Brain microvascular endothelial cell (primary cell): Measurements from ENCODE around the gene PIK3R6.

Experiments used
- DNase-seq: peaks from one replicate; pipeline ENCODE4 v3.0.0-alpha.2; 2020
- H3K27ac ChIP-seq: fragments of 250-450 bp; sonication (Bioruptor Pico); 2 replicates; pipeline ENCODE4 v1.5.1; 2020; ENCODE audit warnings: mild to moderate bottlenecking, moderate library complexity
- H3K27me3 ChIP-seq: fragments of 250-450 bp; sonication (Bioruptor Pico); replicated peaks from 2 replicates; pipeline ENCODE4 v1.5.1; 2020; ENCODE audit warnings: mild to moderate bottlenecking
- H3K36me3 ChIP-seq: fragments of 250-450 bp; sonication (Bioruptor Pico); replicated peaks from 2 replicates; pipeline ENCODE4 v1.5.1; 2020; ENCODE audit warnings: mild to moderate bottlenecking
- H3K4me3 ChIP-seq: 2 replicates; pipeline ENCODE4 v1.5.1; 2011; ENCODE audit warnings: low read depth, mild to moderate bottlenecking, control low read depth, low read length, moderate library complexity
- in situ Hi-C: cut with HindIII; loops from 2 replicates; pipeline ENCODE4 v1.10.0; 2017; ENCODE audit warnings: low sequenced_read_pairs, low pct_ligation_motif_present
- TF ChIP-seq, protein P1 (sequence below): IDR thresholded peaks from 2 replicates; pipeline ENCODE4 v1.5.1; 2011; ENCODE audit warnings: low read depth, mild to moderate bottlenecking, moderate library complexity, low read length, control low read depth, inconsistent platforms; ENCODE audit errors: missing control alignments

PIK3R6 gene, protein sequence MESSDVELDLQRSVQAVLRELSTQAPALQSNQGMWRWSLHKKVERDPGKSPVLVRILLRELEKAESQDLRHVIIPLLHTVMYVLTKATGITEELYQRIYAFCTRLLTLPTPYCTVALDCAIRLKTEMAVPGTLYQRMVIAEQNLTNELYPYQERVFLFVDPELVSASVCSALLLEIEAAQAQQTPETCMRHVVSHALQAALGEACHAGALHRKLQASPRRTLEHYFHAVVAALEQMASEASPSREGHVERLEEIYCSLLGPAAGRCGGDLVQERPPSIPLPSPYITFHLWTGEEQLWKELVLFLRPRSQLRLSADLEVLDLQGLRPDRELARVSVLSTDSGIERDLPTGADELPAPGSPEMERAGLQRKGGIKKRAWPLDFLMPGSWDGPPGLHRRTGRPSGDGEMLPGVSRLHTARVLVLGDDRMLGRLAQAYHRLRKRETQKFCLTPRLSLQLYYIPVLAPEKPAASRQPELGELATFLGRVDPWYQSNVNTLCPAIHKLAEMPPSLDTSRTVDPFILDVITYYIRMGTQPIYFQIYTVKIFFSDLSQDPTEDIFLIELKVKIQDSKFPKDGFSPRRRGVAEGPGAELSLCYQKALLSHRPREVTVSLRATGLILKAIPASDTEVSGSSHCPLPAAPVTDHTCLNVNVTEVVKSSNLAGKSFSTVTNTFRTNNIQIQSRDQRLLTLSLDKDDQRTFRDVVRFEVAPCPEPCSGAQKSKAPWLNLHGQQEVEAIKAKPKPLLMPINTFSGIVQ

DNA sequence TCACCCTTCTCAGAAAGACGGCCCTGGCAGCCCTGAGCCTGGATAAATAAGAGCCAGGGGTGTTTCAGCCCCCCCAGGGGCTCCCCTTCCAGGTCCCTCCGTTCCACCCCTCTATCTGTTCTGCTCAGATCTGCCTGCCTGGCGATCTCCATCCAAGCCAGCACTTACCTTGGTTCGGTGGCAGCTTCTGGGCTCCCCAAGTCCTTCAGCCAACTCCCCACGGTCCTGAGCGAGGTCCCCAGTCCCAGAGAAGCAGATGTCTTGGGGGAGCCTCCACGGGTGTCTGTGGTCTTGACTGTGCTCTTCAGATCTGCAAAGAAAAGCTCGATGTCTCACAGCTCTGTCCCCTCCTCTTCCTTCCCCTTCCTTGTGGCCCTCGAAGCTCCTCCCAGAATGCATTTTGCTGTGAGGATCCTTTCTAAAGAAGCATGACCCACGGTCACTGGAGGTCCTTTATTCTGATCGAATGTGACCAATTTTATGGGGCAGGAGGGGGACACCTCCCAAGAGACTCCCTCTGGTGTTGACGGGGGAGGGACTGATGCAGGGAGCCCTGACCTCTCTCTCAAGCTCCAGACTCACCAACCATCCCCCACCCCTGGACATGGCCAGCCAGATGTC, at the start of gene PIK3R6:
Gene PIK3R6, minus strand, starts transcription at position 314 of the 621 bp plus-strand sequence. CDS start 17,880 bp downstream, outside the sequence.
- TF ChIP-seq, protein P1, sequence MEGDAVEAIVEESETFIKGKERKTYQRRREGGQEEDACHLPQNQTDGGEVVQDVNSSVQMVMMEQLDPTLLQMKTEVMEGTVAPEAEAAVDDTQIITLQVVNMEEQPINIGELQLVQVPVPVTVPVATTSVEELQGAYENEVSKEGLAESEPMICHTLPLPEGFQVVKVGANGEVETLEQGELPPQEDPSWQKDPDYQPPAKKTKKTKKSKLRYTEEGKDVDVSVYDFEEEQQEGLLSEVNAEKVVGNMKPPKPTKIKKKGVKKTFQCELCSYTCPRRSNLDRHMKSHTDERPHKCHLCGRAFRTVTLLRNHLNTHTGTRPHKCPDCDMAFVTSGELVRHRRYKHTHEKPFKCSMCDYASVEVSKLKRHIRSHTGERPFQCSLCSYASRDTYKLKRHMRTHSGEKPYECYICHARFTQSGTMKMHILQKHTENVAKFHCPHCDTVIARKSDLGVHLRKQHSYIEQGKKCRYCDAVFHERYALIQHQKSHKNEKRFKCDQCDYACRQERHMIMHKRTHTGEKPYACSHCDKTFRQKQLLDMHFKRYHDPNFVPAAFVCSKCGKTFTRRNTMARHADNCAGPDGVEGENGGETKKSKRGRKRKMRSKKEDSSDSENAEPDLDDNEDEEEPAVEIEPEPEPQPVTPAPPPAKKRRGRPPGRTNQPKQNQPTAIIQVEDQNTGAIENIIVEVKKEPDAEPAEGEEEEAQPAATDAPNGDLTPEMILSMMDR = no peak
- H3K27ac ChIP-seq = no peak within 1 kb of the TSS
- no peaks in the 10 kb centered on the region for H3K36me3 ChIP-seq
- no peak within 1 kb of the TSS for H3K4me3 ChIP-seq
- H3K27me3 ChIP-seq = peaks cover 3% of the 10 kb centered on the region
- DNase-seq = no peak
- in situ Hi-C loops = no loop called here

- TF ChIP-seq, protein P1 = no peak
- DNase-seq = no peak
- H3K27ac ChIP-seq = no peak overlapping the region
- no peaks in the 10 kb centered on the region for H3K27me3 ChIP-seq
- no peak overlapping the region for H3K4me3 ChIP-seq
- in situ Hi-C loops = no loop called here
- H3K36me3 ChIP-seq = no peaks in the 10 kb centered on the region
Measured at GRCh38 chr17:8916466-8916865, 49.0 kb upstream of the PIK3R6 start.

DNA sequence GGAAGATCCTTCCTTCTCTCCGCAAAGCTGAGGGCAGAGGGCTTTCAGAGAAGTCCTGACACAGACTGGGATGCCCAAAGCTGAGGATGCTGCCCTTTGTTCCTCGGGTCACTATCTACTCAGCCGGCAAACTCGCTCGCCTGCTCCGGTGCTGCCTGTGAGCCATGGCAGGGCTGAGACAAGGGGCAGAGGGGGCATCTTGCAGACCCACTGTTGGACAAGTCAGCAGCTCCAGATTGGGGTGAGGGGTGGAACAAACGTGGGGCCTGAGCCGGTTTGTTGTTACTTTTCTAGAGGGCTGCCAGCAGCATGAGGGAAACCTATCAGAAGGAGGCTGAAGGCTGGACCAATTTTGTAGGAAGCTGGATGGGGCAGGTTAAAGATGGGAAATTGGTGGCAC, 47.1 kb upstream of the PIK3R6 start:
- H3K4me3 ChIP-seq = no peak overlapping the region
- no peaks in the 10 kb centered on the region for H3K36me3 ChIP-seq
- in situ Hi-C loops = no loop called here
- TF ChIP-seq, protein P1 = no peak
- H3K27ac ChIP-seq = no peak overlapping the region
- DNase-seq = no peak
- H3K27me3 ChIP-seq = no peaks in the 10 kb centered on the region

- Histone ChIP-seq H3K27ac (no peak overlapping the region), H3K27me3 (no peaks in the 10 kb centered on the region), H3K4me3 (no peak overlapping the region), H3K36me3 (no peaks in the 10 kb centered on the region)
- no peak for DNase-seq
- TF ChIP-seq, protein P1 = no peak
- in situ Hi-C loops = no loop called here
Measured at GRCh38 chr17:8913879-8914278, 46.4 kb upstream of the PIK3R6 start.

- no peaks in the 10 kb centered on the region for H3K36me3 ChIP-seq
- in situ Hi-C loops = no loop called here
- no peak overlapping the region for H3K27ac ChIP-seq
Measured at GRCh38 chr17:8913091-8913490, 45.6 kb upstream of the PIK3R6 start.

More at GRCh38 chr17:8913091-8913490, 45.6 kb upstream of the PIK3R6 start:
- no peak overlapping the region for H3K4me3 ChIP-seq
- TF ChIP-seq, protein P1 = no peak
- no peak for DNase-seq
- no peaks in the 10 kb centered on the region for H3K27me3 ChIP-seq
